H1 (cell line): ENCODE measurements around the gene ASH1L. TPM values are rescaled to one million over a fixed set of nuclear protein-coding genes. Genes with fewer than 3 reads are reported as not detected.

ENCODE experiments used
- CTCF ChIA-PET: fragments of 300-600 bp; sonication (Branson Sonifier 250); formaldehyde crosslinking; loops from one replicate; lab custom pipeline; 2021; ENCODE audit not compliant: partially characterized antibody; lab: Charles Lee
- POLR2A ChIA-PET: fragments of 300-600 bp; sonication (Branson Sonifier 250); formaldehyde crosslinking; loops from one replicate; lab custom pipeline; 2021; ENCODE audit warnings: inconsistent platforms; ENCODE audit not compliant: partially characterized antibody; lab: Charles Lee
- DNase-seq, 2 experiments: peaks; one replicate each; pipeline versions ENCODE4 v3.0.0 to v3.0.0-alpha.2; 2010 to 2022; ENCODE audit warnings: low spot score in 2 of 2, low read depth in 1 of 2, mixed read lengths in 1 of 2
- FAIRE-seq: peaks from 2 replicates; lab custom pipeline; 2011; peaks lifted over from hg19 to GRCh38; lab: Jason Lieb, UNC
- H2AFZ ChIP-seq: 2 replicates; pipeline ENCODE4 v1.8.1; 2012; ENCODE audit warnings: low read length, inconsistent platforms
- H2AK5ac ChIP-seq: 2 replicates; pipeline ENCODE4 v1.6.1; 2013; ENCODE audit warnings: low read depth, low read length
- H2BK120ac ChIP-seq: replicated peaks from 2 replicates; pipeline ENCODE3; 2013; ENCODE audit warnings: low read depth, low read length, inconsistent platforms
- H2BK12ac ChIP-seq: 2 replicates; pipeline ENCODE4 v1.6.1; 2013; ENCODE audit warnings: low read depth, low read length
- H2BK15ac ChIP-seq: 2 replicates; pipeline ENCODE4 v1.6.1; 2013; ENCODE audit warnings: low read length
- H2BK20ac ChIP-seq: 2 replicates; pipeline ENCODE4 v1.6.1; 2013; ENCODE audit warnings: low read length
- H2BK5ac ChIP-seq: 2 replicates; pipeline ENCODE4 v1.6.1; 2013; ENCODE audit warnings: low read depth, low read length
- H3K14ac ChIP-seq: 2 replicates; pipeline ENCODE4 v1.6.1; 2013; ENCODE audit warnings: inconsistent platforms; ENCODE audit not compliant: insufficient read length
- H3K18ac ChIP-seq: 2 replicates; pipeline ENCODE4 v1.6.1; 2013; ENCODE audit warnings: low read length; ENCODE audit errors: extremely low read depth
- H3K23ac ChIP-seq: 2 replicates; pipeline ENCODE4 v1.6.1; 2013; ENCODE audit warnings: inconsistent platforms; ENCODE audit not compliant: insufficient read length
- H3K23me2 ChIP-seq: 2 replicates; pipeline ENCODE4 v1.6.1; 2013; ENCODE audit warnings: low read depth, low read length
- H3K27ac ChIP-seq: 2 replicates; pipeline ENCODE4 v1.6.1; 2011; ENCODE audit warnings: low read depth, low read length, inconsistent platforms
- H3K27me3 ChIP-seq, 4 experiments: replicated peaks in 1 of 4; 1 replicate in 1 of 4; 2 replicates in 3 of 4; pipeline versions ENCODE4 v1.6.1 to v1.8.1; 2011 to 2013; ENCODE audit warnings: low read length in 3 of 4, mild to moderate bottlenecking in 3 of 4, inconsistent platforms in 2 of 4, mixed read lengths in 2 of 4, moderate library complexity in 1 of 4; ENCODE audit not compliant: control insufficient read depth in 3 of 4, insufficient read depth in 3 of 4; ENCODE audit errors: extremely low read depth in 1 of 4
- H3K36me3 ChIP-seq, 4 experiments: 2 replicates each; pipeline versions ENCODE4 v1.6.1 to v1.8.1; 2011 to 2013; ENCODE audit warnings: mild to moderate bottlenecking in 4 of 4, low read length in 3 of 4, moderate library complexity in 2 of 4, control low read depth in 1 of 4, inconsistent platforms in 1 of 4; ENCODE audit not compliant: insufficient read depth in 4 of 4, control insufficient read depth in 2 of 4
- H3K4ac ChIP-seq: replicated peaks from 2 replicates; pipeline ENCODE3; 2013; ENCODE audit warnings: low read length, low read depth, mixed read lengths, inconsistent platforms; ENCODE audit not compliant: insufficient read length
- H3K4me1 ChIP-seq, 4 experiments: replicated peaks in 1 of 4; 1 replicate in 1 of 4; 2 replicates in 3 of 4; pipeline versions ENCODE4 v1.6.1 to v1.8.1; 2011 to 2013; ENCODE audit warnings: low read length in 3 of 4, inconsistent platforms in 2 of 4, mixed read lengths in 1 of 4; ENCODE audit not compliant: insufficient read depth in 4 of 4, control insufficient read depth in 3 of 4
- H3K4me2 ChIP-seq, 2 experiments: 2 replicates each; pipeline versions ENCODE4 v1.6.1 to v1.8.1; 2011 to 2013; ENCODE audit warnings: low read depth in 2 of 2, low read length in 2 of 2, control low read depth in 1 of 2, inconsistent platforms in 1 of 2, mild to moderate bottlenecking in 1 of 2; ENCODE audit not compliant: insufficient read depth in 1 of 2
- H3K4me3 ChIP-seq, 4 experiments: fragments of 200-600, 300-600 bp in 1 of 4; sonication (generic), shearing (Covaris generic), sonication (Bioruptor Twin) in 1 of 4; 2 replicates each; pipeline versions ENCODE4 v1.5.1 to v1.8.1; 2011 to 2016; ENCODE audit warnings: low read length in 4 of 4, low read depth in 3 of 4, control low read depth in 2 of 4, inconsistent platforms in 2 of 4, mild to moderate bottlenecking in 2 of 4, mixed read lengths in 1 of 4, moderate library complexity in 1 of 4; ENCODE audit not compliant: insufficient read depth in 2 of 4; ENCODE audit errors: extremely low read depth in 1 of 4
- H3K56ac ChIP-seq: replicated peaks from 2 replicates; pipeline ENCODE3; 2013; ENCODE audit warnings: low read depth, mild to moderate bottlenecking, mixed read lengths, low read length, inconsistent platforms; ENCODE audit not compliant: insufficient read length
- H3K79me1 ChIP-seq: 2 replicates; pipeline ENCODE4 v1.6.1; 2013; ENCODE audit warnings: low read depth, low read length, control low read depth
- H3K79me2 ChIP-seq, 2 experiments: 2 replicates each; pipeline versions ENCODE4 v1.6.1 to v1.8.1; 2012 to 2013; ENCODE audit warnings: low read length in 2 of 2, mild to moderate bottlenecking in 2 of 2, inconsistent platforms in 1 of 2; ENCODE audit not compliant: insufficient read depth in 2 of 2, control insufficient read depth in 1 of 2
- H3K9ac ChIP-seq, 4 experiments: replicated peaks in 1 of 4; 1 replicate in 1 of 4; 2 replicates in 3 of 4; pipeline versions ENCODE4 v1.6.1 to v1.8.1; 2011 to 2013; ENCODE audit warnings: low read depth in 3 of 4, low read length in 3 of 4, control low read depth in 2 of 4, mild to moderate bottlenecking in 2 of 4, moderate library complexity in 2 of 4, inconsistent platforms in 1 of 4; ENCODE audit errors: extremely low read depth in 1 of 4
- H3K9me3 ChIP-seq, 2 experiments: 2 replicates each; pipeline versions ENCODE4 v1.6.1 to v1.8.1; 2012 to 2013; ENCODE audit warnings: mild to moderate bottlenecking in 2 of 2, moderate library complexity in 2 of 2, control low read depth in 1 of 2, inconsistent platforms in 1 of 2, low read depth in 1 of 2, low read length in 1 of 2, mixed read lengths in 1 of 2; ENCODE audit not compliant: insufficient read depth in 2 of 2
- H4K20me1 ChIP-seq, 2 experiments: replicated peaks in 1 of 2; 2 replicates each; pipeline versions ENCODE3 to v1.8.1; 2011 to 2013; ENCODE audit warnings: inconsistent platforms in 2 of 2, low read length in 2 of 2, mild to moderate bottlenecking in 1 of 2; ENCODE audit not compliant: insufficient read depth in 2 of 2, control insufficient read depth in 1 of 2
- H4K5ac ChIP-seq: 2 replicates; pipeline ENCODE4 v1.6.1; 2013; ENCODE audit warnings: low read length, low read depth, mixed read lengths, inconsistent platforms; ENCODE audit not compliant: insufficient read length
- H4K8ac ChIP-seq: 2 replicates; pipeline ENCODE4 v1.8.0; 2013; ENCODE audit warnings: mild to moderate bottlenecking, moderate library complexity, low read length, inconsistent platforms; ENCODE audit not compliant: insufficient read depth; ENCODE audit errors: extremely low read depth
- H4K91ac ChIP-seq: replicated peaks from 2 replicates; pipeline ENCODE3; 2013; ENCODE audit warnings: low read length, mixed read lengths, inconsistent platforms; ENCODE audit not compliant: insufficient read length
- NRF1 ChIP-seq: IDR thresholded peaks from 2 replicates; pipeline ENCODE4 v1.6.1; 2011; ENCODE audit warnings: mild to moderate bottlenecking, low read depth, low read length, improper control_type of control experiment
- RBBP5 ChIP-seq: IDR thresholded peaks from 2 replicates; pipeline ENCODE4 v1.7.1; 2012; ENCODE audit warnings: low read depth, mild to moderate bottlenecking, inconsistent platforms, low read length, moderate library complexity, borderline replicate concordance
- WGBS, 2 experiments: shearing (Covaris generic) in 1 of 2; methylation state at CpG; one replicate each; pipeline versions ENCODE4 v1.1.6 to v1.1.7; 2013 to 2015; ENCODE audit warnings: low lambda C conversion rate in 2 of 2, mixed read lengths in 2 of 2, inconsistent platforms in 1 of 2, low coverage in 1 of 2, missing lambda C conversion rate in 1 of 2; ENCODE audit not compliant: insufficient replicate concordance in 2 of 2, insufficient coverage in 1 of 2, insufficient read length in 1 of 2; ENCODE audit errors: extremely low coverage in 1 of 2, missing lambda C conversion rate in 1 of 2; 5-methylcytosine and 5-hydroxymethylcytosine counted together
- polyA plus RNA-seq, 7 experiments: library from polyadenylated mRNA; depleted of rRNA in 3 of 7; stranded (reverse) in 5 of 7; unstranded in 2 of 7; fragments of >200 nt in 5 of 7; fragments of 200-250 nt in 2 of 7; gene quantifications; 1 replicate in 5 of 7; 2 replicates in 1 of 7; 4 replicates in 1 of 7; pipeline versions ENCODE4 v1.2.1 to v1.2.3, GENCODE V29; 2011 to 2013; ENCODE audit warnings: missing spikeins in 2 of 7, mixed read lengths in 2 of 7
- total RNA-seq: library from RNA; stranded (reverse); fragmentation: NEBNext Ultra II Directional; extraction: Animal tissue kit (Norgen Biotek cat#: 25700); gene quantifications from 2 replicates; pipeline ENCODE4 v1.2.1, GENCODE V29; 2021
- TF ChIP-seq, protein P1 (sequence below): IDR thresholded peaks from 2 replicates; pipeline ENCODE4 v1.6.1; 2012; ENCODE audit warnings: low read length, inconsistent platforms

ASH1L gene
- total and polyA plus RNA-seq, 2 of the 8 experiments (the other 6 are each of a cell fraction or from before 2014, with no cell fraction given): 7.5 to 27.6 TPM

DNA sequence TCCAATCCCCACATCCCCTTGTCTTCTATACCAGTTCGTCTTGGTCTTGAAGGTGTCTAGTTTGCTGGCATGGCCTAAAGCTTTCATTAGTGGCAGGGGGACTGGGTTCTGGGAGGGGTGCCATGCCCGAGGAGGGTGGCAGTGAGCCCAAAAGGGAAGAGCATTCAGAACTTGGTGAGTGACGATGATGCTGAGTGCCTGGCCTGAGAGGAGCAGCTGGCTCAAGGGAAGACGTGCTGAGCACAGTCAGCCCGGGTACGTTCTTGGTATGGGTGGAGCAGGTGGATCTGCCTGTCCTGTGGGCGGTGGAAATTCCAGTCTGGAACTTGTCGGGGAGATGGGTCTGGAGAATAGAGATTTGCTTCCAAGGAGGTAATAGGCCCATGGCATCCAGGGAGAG, 249.3 kb downstream of the ASH1L start:
- no peak overlapping the region; the same call in 1 of the 2 replicates for H2BK20ac ChIP-seq
- peaks cover 0 to 6% (median 4%) of the 10 kb centered on the region in 4 experiments; a peak in 5 of 7 replicates for H3K4me1 ChIP-seq
- 87% methylated on average over 8 of the region's 8 CpGs; no CpG with 5 or more reads in 1 of the 2 experiments for WGBS, 2 experiments
- no peak overlapping the region for H4K5ac ChIP-seq
- peaks cover 8 to 36% of the 10 kb centered on the region in 2 experiments for H3K79me2 ChIP-seq
- no peak overlapping the region for H3K9ac ChIP-seq
- H3K27ac ChIP-seq: no peak overlapping the region; the same call in 1 of the 2 replicates
- POLR2A ChIA-PET: interaction anchor here (1.3 to 1.7 kb wide), 3 partner anchors 7 to 47 kb away, joined by 4 to 7 read pairs (median 6); partner anchors contain the start of gene RUSC1
- H4K20me1 ChIP-seq: peaks cover 10 to 31% of the 10 kb centered on the region in 2 experiments
- H2AFZ ChIP-seq: no peak overlapping the region
- FAIRE-seq (no peak), DNase-seq (no peak)
- no peak overlapping the region for H3K56ac ChIP-seq
- H3K18ac ChIP-seq: no peak overlapping the region
- H2BK5ac ChIP-seq: peak overlapping the region; percentile 30; the same call in 1 of the 2 replicates
- no peak overlapping the region for H2BK120ac ChIP-seq
- H3K79me1 ChIP-seq: peaks cover 16% of the 10 kb centered on the region; the same call in 1 of the 2 replicates
- no peak for TF ChIP-seq RBBP5
- TF ChIP-seq, protein P1, sequence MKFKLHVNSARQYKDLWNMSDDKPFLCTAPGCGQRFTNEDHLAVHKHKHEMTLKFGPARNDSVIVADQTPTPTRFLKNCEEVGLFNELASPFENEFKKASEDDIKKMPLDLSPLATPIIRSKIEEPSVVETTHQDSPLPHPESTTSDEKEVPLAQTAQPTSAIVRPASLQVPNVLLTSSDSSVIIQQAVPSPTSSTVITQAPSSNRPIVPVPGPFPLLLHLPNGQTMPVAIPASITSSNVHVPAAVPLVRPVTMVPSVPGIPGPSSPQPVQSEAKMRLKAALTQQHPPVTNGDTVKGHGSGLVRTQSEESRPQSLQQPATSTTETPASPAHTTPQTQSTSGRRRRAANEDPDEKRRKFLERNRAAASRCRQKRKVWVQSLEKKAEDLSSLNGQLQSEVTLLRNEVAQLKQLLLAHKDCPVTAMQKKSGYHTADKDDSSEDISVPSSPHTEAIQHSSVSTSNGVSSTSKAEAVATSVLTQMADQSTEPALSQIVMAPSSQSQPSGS: no peak
- TF ChIP-seq NRF1: no peak
- no peak overlapping the region for H4K91ac ChIP-seq
- no peaks in the 10 kb centered on the region for H3K27me3 ChIP-seq
- no peak overlapping the region for H3K23ac ChIP-seq
- CTCF ChIA-PET: interaction anchor here (2.6 kb wide), 1 partner anchor 63 kb away, joined by 15 read pairs; no protein-coding TSS in a partner anchor
- H3K4me2 ChIP-seq: no peak overlapping the region
- no peaks in the 10 kb centered on the region for H3K9me3 ChIP-seq
- H2AK5ac ChIP-seq: no peak overlapping the region
- H3K4ac ChIP-seq: no peak overlapping the region
- no peak overlapping the region for H2BK12ac ChIP-seq
- H2BK15ac ChIP-seq: no peak overlapping the region
- H3K23me2 ChIP-seq: peaks cover 8% of the 10 kb centered on the region
- H3K14ac ChIP-seq: no peak overlapping the region
- H3K36me3 ChIP-seq: peaks cover 8 to 46% (median 26%) of the 10 kb centered on the region in 4 experiments; a peak in 7 of 8 replicates
- H3K4me3 ChIP-seq: no peak overlapping the region
- no peak overlapping the region for H4K8ac ChIP-seq
